ENCODE measurements around the gene DFFB.

Gene DFFB

DNA sequence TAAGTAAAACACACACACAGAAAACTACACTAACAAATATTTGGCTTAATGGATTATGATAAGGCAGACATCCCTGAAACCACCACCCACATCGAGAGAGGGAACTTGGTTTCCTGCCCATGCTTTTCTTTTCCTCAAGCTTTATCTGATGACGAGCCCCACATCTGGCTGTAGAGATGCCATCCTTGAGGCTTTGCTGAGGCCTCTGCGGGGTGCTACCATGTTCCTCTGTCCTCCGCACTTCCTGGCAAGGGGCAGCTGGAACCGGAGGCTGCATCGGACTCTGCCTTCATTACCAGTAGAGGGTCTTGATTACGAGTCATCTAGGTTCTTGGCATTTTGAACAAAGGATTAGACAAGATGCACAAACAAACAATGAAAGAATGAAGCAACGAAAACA, 64.5 kb downstream of the DFFB start:
- TF ChIP-seq FOXM1 (IDR thresholded peaks at IDR 0.05; ENCODE audit: borderline replicate concordance, low read depth), result no peak
- TF ChIP-seq, protein P1, sequence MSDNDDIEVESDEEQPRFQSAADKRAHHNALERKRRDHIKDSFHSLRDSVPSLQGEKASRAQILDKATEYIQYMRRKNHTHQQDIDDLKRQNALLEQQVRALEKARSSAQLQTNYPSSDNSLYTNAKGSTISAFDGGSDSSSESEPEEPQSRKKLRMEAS (IDR thresholded peaks at IDR 0.05), result no peak
- TF ChIP-seq USF1 (IDR thresholded peaks at IDR 0.05), result no peak
- TF ChIP-seq ZBTB7A (IDR thresholded peaks at IDR 0.05; ENCODE audit: low read depth), result no peak
- no peak for TF ChIP-seq CEBPB (IDR thresholded peaks at IDR 0.05)
- no peak for TF ChIP-seq REST (IDR thresholded peaks at IDR 0.05; ENCODE audit: low read depth)
- TF ChIP-seq EGR1 (IDR thresholded peaks at IDR 0.05), result no peak
- no peak for TF ChIP-seq TAF1 (IDR thresholded peaks at IDR 0.05; ENCODE audit: low read depth)
- TF ChIP-seq YY1 (IDR thresholded peaks at IDR 0.05; ENCODE audit: low read depth), result no peak

DNA sequence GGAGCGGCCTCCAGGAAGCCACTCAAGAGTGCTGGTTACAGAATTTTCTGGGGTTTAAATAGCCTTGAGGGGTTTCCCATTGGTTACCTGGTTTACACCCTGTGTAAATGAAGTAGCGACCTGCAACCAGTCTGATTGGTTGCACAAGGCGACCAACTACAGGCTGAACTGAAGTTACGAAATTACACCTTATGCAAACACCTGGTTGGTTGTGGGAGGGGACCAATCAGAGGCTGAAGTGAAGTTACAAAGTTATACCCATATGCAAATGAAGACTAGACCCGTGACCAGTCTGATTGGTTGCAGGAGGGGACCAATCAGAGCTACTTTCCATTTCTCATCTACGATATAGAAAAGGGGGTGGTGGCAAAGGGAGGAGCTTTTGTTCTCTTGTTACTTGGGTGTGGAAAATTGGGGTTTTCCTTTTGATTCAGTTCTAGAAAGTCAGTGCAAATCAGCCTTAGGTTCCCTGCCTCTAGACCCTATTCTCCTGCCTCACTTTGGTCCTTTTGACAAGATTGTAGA, 65.0 kb downstream of the DFFB start:
- TF ChIP-seq CREB1 (IDR thresholded peaks at IDR 0.05; ENCODE audit: low read depth) (no peak), YY1 (IDR thresholded peaks at IDR 0.05; ENCODE audit: low read depth) (no peak), EP300 (IDR thresholded peaks at IDR 0.05; ENCODE audit: borderline replicate concordance) (no peak), TAF1 (IDR thresholded peaks at IDR 0.05; ENCODE audit: low read depth) (no peak), CEBPB (IDR thresholded peaks at IDR 0.05) (peak; percentile 61; the same call in 1 of the 2 replicates)

DNA sequence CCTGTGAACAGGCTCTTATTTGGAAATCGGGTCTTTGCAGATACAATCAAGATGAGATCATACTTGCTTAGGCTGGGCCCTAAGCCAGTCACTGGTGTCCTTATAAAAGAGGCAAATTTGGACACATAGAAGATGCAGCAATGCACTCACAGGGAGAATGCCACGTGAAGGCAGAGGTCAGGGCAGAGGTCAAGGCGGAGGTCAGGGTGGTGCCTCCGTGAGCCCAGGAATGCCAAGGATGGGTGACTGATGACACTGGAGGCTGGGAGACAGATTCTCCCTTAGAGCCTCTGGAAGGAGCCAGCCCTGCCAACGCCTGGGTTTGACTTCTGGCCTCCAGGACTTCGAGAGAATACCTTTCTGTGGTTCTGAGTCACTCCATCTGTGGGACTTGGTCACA, 65.6 kb downstream of the DFFB start:
- TF ChIP-seq NFIC (IDR thresholded peaks at IDR 0.05), result no peak
- TF ChIP-seq REST (IDR thresholded peaks at IDR 0.05; ENCODE audit: low read depth), result no peak
- no peak for TF ChIP-seq TCF12 (IDR thresholded peaks at IDR 0.05; ENCODE audit: low read depth)
- no peak for TF ChIP-seq USF1 (IDR thresholded peaks at IDR 0.05)
- TF ChIP-seq ZBTB7A (IDR thresholded peaks at IDR 0.05; ENCODE audit: low read depth), result no peak
- no peak for TF ChIP-seq TEAD4 (IDR thresholded peaks at IDR 0.05)
- no peak for TF ChIP-seq RAD21 (IDR thresholded peaks at IDR 0.05; ENCODE audit: low read depth)
- TF ChIP-seq EGR1 (IDR thresholded peaks at IDR 0.05), result no peak
- TF ChIP-seq EP300 (IDR thresholded peaks at IDR 0.05; ENCODE audit: borderline replicate concordance), result no peak
- no peak for TF ChIP-seq YY1 (IDR thresholded peaks at IDR 0.05; ENCODE audit: low read depth)
- no peak for TF ChIP-seq CREB1 (IDR thresholded peaks at IDR 0.05; ENCODE audit: low read depth)
- TF ChIP-seq, protein P1 (IDR thresholded peaks at IDR 0.05), result no peak
- no peak for TF ChIP-seq CEBPB (IDR thresholded peaks at IDR 0.05)
- no peak for TF ChIP-seq FOXM1 (IDR thresholded peaks at IDR 0.05; ENCODE audit: borderline replicate concordance, low read depth)
- no peak for TF ChIP-seq TAF1 (IDR thresholded peaks at IDR 0.05; ENCODE audit: low read depth)

DNA sequence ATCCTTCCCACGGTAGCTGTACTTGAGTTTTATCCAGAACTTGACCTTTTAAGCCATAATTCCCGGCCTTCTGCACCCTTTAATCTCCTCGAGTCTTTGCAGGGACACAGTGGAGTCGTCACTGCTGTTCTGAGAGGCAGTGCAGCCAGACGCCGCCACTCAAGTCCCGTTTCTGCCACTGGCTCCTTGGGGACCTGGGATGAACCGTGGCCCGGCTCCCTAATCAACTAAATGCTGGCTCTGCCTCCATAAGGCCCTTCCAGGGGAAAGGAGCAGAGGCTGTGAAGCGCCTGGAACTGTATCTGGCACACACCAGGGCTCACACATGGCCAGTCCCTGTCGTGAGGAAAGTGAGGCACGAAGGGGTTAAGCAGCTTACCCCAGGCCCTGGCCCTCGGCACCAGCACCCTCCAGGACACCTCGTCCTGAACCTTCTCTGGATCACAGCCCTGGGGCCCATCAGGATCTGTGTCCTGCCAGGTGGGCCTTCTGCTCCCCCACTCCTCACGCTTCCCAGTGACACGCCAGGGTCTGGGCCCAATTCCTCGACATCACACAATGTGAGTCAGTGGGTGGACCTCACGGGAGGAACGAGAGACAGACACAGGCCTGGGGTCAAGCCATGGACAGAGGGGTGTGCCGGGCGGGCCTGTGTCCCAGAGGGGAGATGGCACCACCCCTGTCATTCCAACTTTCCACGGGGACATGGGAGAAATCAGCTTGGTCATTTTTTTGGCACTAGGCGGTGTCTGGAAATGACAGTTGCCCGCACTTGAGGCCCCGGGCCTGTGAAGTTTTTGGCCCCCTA, 66.3 kb downstream of the DFFB start:
- no peak for TF ChIP-seq CEBPB (IDR thresholded peaks at IDR 0.05)
- TF ChIP-seq TCF12 (IDR thresholded peaks at IDR 0.05; ENCODE audit: low read depth), result no peak
- TF ChIP-seq EP300 (IDR thresholded peaks at IDR 0.05; ENCODE audit: borderline replicate concordance), result no peak
- no peak for TF ChIP-seq USF1 (IDR thresholded peaks at IDR 0.05)
- TF ChIP-seq ZBTB7A (IDR thresholded peaks at IDR 0.05; ENCODE audit: low read depth), result no peak
- TF ChIP-seq, protein P1 (IDR thresholded peaks at IDR 0.05), result no peak
- no peak for TF ChIP-seq YY1 (IDR thresholded peaks at IDR 0.05; ENCODE audit: low read depth)
- no peak for TF ChIP-seq RAD21 (IDR thresholded peaks at IDR 0.05; ENCODE audit: low read depth)
- TF ChIP-seq EGR1 (IDR thresholded peaks at IDR 0.05), result no peak
- no peak for TF ChIP-seq TAF1 (IDR thresholded peaks at IDR 0.05; ENCODE audit: low read depth)
- TF ChIP-seq TEAD4 (IDR thresholded peaks at IDR 0.05), result no peak
- no peak for TF ChIP-seq REST (IDR thresholded peaks at IDR 0.05; ENCODE audit: low read depth)
- TF ChIP-seq NFIC (IDR thresholded peaks at IDR 0.05), result no peak
- TF ChIP-seq CREB1 (IDR thresholded peaks at IDR 0.05; ENCODE audit: low read depth), result no peak
- TF ChIP-seq FOXM1 (IDR thresholded peaks at IDR 0.05; ENCODE audit: borderline replicate concordance, low read depth), result no peak
